MM.1S (cell line): ENCODE measurements around the gene SLC16A1.

Experiments
- EZH2 ChIP-seq: fragments of 300-600 bp; sonication (generic); optimal IDR thresholded peaks from 2 replicates; pipeline ENCODE3; 2017; ENCODE audit warnings: low read depth, mild to moderate bottlenecking, antibody characterized with exemption, low read length, mixed read lengths
- EZH2phosphoT487 ChIP-seq: fragments of 300-600 bp; sonication (generic); IDR thresholded peaks from 2 replicates; pipeline ENCODE4 v1.6.1; 2018; ENCODE audit warnings: antibody characterized with exemption, low read length
- TF ChIP-seq, protein P1 (sequence below): fragments of 300-600 bp; sonication (generic); IDR thresholded peaks from 2 replicates; pipeline ENCODE4 v1.5.1; 2016; ENCODE audit warnings: antibody characterized with exemption, low read length, mixed read lengths

DNA sequence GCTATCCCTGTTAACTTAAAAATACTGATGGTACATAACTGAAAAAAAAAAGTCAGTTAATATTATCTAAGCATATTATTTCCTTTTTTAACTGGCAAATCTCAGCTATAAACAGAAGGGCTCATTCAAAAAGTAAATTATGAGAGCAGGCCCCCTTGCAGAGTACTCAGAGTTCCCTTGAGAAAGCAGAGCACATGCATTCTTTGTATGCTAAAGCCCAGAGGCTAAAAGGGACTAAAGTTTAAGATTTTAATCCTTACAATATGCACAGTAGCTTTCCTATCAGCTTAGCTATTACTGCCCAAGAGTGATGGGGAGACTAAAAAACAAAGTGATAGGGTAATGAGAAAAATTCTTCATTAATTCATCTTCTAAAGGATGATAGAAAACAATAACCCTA lies 18.5 kb downstream of the SLC16A1 start:
- TF ChIP-seq EZH2 (no peak), EZH2phosphoT487 (no peak)
- TF ChIP-seq, protein P1, sequence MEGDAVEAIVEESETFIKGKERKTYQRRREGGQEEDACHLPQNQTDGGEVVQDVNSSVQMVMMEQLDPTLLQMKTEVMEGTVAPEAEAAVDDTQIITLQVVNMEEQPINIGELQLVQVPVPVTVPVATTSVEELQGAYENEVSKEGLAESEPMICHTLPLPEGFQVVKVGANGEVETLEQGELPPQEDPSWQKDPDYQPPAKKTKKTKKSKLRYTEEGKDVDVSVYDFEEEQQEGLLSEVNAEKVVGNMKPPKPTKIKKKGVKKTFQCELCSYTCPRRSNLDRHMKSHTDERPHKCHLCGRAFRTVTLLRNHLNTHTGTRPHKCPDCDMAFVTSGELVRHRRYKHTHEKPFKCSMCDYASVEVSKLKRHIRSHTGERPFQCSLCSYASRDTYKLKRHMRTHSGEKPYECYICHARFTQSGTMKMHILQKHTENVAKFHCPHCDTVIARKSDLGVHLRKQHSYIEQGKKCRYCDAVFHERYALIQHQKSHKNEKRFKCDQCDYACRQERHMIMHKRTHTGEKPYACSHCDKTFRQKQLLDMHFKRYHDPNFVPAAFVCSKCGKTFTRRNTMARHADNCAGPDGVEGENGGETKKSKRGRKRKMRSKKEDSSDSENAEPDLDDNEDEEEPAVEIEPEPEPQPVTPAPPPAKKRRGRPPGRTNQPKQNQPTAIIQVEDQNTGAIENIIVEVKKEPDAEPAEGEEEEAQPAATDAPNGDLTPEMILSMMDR = no peak
